ENCODE data around the gene PROZ. TPM values are rescaled to one million over a fixed set of nuclear protein-coding genes. Genes with fewer than 3 reads are reported as not detected.

PROZ gene
- total RNA-seq = not detected in 2 replicates

GRCh38 chr13:113157929-113158747 lies at the start of gene PROZ:
PROZ (plus strand) TSS chr13:113158648; CDS start chr13:113158661, 13 bp downstream.

GRCh38 chr13:113122550-113123225 lies 35.8 kb upstream of the PROZ start, which contains the start of gene F10:
F10 (plus strand) TSS chr13:113122799; CDS start chr13:113122856, 57 bp downstream.

GRCh38 chr13:113208421-113209335 lies 50.2 kb downstream of the PROZ start, which contains the start of gene PCID2:
PCID2 (minus strand) TSS chr13:113208669; CDS start chr13:113208634, 35 bp downstream.

GRCh38 chr13:113209336-113209758 lies 50.9 kb downstream of the PROZ start, which contains the start of gene CUL4A:
CUL4A (plus strand) TSS chr13:113209613; CDS start chr13:113209628, 15 bp downstream.

Other genes with a start within 250 kb of the PROZ start
- gene MCF2L, start 189.4 kb upstream of the PROZ start, total RNA-seq = 1.7 and 5.6 TPM in 2 replicates
- gene F7, start 52.9 kb upstream of the PROZ start, total RNA-seq = not detected in 2 replicates
- gene F10, start 35.8 kb upstream of the PROZ start, total RNA-seq = 4.4 and 5.7 TPM in 2 replicates
- gene PCID2, start 50.0 kb downstream of the PROZ start, total RNA-seq = 40.4 and 51.7 TPM in 2 replicates
- 57.5 and 64.7 TPM in 2 replicates for gene CUL4A, start 51.0 kb downstream of the PROZ start, total RNA-seq
- gene LAMP1, start 138.6 kb downstream of the PROZ start, total RNA-seq = 160 and 163 TPM in 2 replicates
- gene GRTP1, start 205.5 kb downstream of the PROZ start, total RNA-seq = 0.25 TPM in 1 of 2 replicates, not detected in the other

Data from cardiac ventricle fibroblast (primary cell).